UCSD-AML1 (cell line): ENCODE data around the gene LUZP2.

ENCODE experiments used
- DNase-seq: peaks from one replicate; lab custom pipeline; 2025; ENCODE audit not compliant: unreplicated experiment; lab: John Stamatoyannopoulos, UW

Gene LUZP2

DNA sequence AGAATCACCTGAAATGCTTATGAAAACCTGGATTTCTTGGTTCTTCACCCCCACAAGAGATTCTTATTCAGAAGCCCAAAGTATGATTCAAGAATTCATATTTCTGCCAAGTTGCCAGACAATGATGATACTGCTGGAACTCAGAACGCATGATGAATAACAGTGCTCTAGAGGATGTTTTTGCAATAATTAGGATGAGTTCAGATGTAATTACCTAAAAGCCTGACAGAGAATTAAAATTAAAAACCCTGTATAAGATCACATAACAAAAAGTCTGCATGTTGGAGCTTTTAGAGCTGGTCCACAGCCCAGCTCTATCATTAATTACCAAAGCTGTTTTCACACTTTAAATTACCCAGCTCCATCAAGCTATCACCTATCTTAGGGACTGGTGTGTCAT lies 211.8 kb downstream of the LUZP2 start:
- no peak for DNase-seq

DNA sequence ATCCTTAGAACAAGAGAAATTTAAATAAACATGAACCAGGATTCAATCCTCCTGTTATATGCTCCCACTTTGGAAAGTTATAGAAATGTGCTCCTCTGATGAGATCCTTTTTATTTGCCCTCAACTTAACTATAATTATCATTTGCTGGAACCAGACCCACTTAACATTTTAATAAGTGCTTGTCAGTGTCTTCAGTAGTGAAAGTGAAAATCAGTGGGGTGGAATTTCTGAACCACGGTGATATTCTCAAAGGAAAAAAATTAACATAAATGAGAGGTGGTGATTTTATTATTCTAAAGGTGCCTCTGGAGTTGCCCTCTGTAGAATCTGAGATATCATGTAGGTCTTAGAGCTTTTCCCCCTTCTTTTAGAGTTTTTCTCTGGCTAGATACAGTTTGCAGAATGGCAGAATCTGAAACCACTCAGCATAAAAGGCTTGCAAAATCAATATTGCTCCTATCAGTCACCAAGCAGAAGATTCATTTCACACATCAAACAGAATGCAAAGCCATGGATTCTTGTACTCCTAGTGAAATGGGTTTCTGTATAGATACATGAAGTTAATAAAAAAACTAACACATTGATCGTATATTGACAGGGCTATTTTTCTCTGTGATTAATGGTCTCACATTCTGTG lies 213.2 kb downstream of the LUZP2 start:
- no peak for DNase-seq

- no peak for DNase-seq
Measured at GRCh38 chr11:24714601-24715000, 217.7 kb downstream of the LUZP2 start.

- DNase-seq: no peak
Measured at GRCh38 chr11:24716403-24716802, 219.6 kb downstream of the LUZP2 start.

DNA sequence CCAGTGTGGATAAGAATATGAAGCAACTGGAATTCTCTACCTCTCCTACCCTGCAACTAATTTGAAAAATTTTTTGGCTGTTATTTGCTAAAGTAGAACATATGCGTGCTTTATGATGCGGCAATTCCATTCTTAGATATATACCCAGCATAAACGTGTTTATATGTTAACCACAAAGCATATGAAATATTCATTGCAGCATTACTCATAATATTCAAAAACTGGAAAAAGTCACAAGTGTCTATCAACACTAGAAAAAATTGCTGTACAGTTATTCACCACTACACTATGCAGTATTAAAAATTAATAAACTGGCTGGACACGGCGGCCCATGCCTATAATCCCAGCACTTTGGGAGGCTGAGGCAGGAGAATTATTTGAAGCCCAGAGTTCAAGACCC lies 226.4 kb downstream of the LUZP2 start:
- no peak for DNase-seq

DNA sequence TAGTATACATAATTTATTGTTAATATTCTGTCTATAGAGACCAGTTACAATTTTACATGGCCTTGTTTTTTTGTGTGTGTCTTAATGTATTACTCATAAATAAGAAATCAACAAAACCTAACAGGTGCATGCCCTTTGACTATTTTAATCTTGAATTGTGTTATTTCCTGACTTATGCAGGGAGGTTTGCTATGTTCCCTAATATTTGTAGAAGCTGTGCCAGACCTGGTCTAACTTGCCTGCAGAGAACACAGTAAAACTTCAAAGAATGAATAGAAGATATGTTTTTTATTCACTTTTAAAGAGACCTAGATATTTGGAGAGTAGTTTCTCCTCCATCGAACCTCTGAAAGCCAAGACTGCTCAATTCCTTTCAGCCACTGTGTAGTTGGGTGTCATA lies 234.7 kb downstream of the LUZP2 start:
- no peak for DNase-seq

DNA sequence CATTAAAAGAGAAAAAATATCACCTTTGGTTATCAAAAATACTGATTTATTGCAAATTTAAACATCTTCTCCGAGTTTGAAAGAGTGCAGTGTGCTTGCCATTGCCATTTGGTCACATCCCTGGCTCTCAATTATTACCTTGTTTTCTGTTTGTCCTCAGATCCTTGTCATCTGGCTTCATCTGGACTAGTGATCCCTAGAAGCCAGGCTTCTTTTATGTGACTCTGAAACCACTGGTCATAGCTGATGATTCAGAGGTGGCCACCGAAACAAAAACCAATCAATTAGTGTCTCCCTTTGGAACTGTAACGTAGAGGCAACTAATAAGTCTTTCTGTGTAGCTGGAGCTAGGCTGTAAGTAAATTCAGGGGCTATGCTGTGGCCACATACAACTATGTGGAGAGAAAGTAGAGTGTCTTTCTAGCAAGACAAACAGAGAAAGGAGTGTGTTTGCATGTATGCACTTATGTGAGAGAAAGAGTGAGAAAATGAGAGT lies 237.9 kb downstream of the LUZP2 start:
- no peak for DNase-seq

- peak; percentile 16 for DNase-seq
Measured at GRCh38 chr11:24738972-24739371, 242.1 kb downstream of the LUZP2 start.

GRCh38 chr11:24739637-24740036 lies 242.8 kb downstream of the LUZP2 start:
- no peak for DNase-seq

DNA sequence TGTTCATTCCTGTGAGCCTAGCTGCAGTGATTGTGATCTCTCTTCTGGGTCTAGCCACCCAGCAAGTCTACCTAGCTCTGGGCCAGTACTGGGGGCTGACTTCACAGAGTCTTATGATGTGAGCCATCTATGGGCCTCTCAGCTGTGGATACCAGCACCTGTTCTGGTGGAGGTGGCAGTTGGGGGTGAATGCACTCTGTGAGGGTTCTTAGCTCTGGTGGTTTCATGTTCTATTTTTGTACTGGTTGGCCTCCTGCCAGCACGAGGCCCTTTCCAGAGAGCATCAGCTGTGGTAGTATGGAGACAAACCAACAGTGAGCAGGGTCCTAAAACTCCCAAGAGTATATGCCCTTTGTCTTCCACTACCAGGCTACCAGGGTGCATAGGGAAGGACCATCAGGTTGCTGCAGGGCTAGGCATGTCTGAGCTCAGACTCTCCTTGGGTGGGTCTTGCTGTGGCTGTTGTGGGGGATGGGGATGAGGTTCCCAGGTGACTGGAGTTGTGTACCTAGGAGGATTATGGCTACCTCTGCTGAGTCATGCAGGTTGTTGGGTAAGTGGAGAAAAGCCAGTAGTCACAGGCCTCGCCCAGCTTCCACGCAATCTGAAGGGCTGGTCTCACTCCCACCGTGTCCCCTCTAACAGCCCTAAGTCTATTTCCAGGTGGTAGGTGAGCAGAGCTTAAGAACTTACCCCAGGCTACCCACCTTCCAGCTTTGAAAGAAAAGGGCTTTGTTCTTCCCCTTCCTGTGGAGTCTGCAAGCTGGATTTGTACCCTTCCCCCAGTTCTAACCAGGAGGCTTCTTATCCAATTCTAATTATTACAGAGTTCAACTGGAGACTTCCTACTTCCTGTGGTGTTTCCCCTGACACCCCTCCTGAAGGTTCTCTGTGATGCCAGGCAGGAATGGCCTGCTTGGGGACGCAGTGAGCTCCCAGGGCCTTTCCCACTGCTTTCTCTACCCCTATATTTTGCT lies 250.7 kb downstream of the LUZP2 start:
- DNase-seq: no peak

DNA sequence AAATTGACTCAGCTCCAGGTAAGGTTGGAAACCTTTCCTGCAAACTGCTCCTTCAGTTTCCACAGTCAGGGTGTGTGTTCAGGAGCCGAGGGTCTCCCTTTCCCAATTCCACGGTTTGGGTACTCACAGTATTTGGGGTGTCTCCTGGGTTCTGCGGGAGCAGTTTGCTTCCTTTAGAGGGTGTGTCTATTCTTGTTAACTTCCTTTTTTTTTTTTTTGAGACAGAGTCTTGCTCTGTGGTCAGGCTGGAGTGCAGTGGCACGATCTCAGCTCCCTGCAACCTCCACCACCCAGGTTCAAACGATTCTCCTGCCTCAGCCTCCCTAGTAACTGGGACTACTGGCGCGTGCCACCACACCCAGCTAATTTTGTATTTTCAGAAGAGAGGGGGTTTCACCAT lies 251.4 kb downstream of the LUZP2 start:
- DNase-seq: peak; percentile 16

DNA sequence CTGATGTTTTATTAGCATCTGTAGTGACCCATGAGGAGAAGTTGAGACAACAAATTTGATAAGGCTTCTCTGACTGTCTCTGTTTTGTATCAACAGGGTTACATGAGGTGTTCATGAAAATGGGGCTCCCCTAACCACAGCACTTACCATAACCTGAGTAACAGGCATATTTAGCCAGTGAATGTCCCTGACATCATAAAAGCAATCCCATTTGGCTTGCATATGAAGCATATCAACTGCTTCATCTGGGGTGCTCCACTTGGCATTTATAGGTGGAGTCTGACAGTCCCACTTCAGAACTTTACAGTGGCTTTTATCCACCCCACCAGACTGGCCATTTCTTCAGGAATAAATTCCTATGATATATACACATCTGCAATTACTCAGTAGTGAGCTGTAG lies 257.6 kb downstream of the LUZP2 start:
- DNase-seq: no peak

DNA sequence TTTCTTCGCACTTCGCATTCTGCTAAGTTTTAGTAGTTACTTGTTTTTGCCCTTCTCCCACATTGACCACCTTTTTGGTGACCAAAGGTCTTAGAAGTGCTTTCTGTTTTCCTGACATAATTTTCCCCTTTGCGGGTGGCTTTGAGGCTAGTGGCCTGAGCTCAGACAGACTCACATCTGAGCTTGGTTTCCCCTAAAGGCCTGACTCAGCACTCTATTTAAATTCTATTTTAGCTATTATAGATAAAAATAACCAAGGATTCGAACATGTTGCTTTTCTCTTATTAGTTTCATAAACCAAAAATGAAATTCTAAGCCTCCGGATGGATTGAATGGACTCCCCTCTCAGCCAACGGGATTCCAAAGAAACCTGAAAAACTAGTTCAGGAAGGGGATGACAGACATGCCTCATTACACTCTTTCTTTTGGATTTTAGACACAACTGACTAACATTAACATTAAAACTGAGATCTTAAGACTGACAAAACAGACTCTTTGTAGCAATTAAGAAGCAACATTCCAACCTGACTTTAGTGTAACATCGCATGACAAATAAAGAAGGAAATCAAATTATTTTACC lies 258.5 kb downstream of the LUZP2 start:
- DNase-seq: no peak

DNA sequence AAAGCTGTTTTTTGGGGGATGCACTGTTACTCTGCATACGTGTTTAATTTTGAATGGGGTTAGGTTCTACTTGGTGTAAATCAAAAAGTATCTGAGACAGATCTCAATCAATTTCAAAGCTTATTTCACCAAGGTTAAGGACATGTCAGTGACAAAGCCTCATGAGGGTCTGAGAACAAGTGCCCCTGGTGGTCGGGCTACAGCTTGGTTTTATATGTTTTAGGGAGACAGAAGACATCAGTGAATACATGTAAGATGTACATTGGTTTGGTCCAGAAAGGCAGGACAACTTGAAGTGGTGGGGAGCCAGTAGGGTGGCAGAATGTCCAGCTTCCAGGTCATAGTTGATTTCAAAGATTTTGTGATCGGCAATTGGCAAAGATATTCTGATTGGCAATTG lies 262.9 kb downstream of the LUZP2 start:
- no peak for DNase-seq

GRCh38 chr11:24760681-24761080 lies 263.8 kb downstream of the LUZP2 start:
- no peak for DNase-seq

- DNase-seq: no peak
Measured at GRCh38 chr11:24762076-24762475, 265.2 kb downstream of the LUZP2 start.

GRCh38 chr11:24767411-24767810 lies 270.6 kb downstream of the LUZP2 start:
- no peak for DNase-seq

GRCh38 chr11:24773322-24773721 lies 276.5 kb downstream of the LUZP2 start:
- DNase-seq: no peak

GRCh38 chr11:24779791-24780190 lies 282.9 kb downstream of the LUZP2 start:
- DNase-seq: no peak

- DNase-seq: no peak
Measured at GRCh38 chr11:24781288-24781687, 284.4 kb downstream of the LUZP2 start.

DNA sequence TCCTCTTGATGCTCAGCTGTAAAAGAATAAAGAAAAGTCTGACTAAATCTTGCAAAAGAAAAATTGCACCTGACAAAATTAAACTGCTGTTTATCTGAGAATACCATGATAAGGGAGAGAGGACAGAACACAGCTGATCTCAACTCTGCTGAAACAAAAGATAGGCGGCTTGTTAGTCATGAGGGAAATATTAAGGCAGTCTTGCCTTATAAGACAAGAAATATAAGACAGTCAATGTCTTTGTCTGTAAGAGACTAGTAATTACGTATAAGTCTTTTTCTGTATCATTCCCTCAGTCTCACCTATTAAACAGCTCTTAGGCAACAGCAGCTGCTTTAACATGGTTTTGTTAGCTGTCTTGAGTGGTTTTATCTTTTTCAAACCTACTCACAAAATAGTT lies 296.6 kb downstream of the LUZP2 start:
- no peak for DNase-seq

GRCh38 chr11:24794064-24794463 lies 297.2 kb downstream of the LUZP2 start:
- no peak for DNase-seq
